CD4-positive, alpha-beta T cell treated with Interleukin-2 at 100 ng/mL for 4 hours (primary cell): Measurements from ENCODE around the gene CTCFL.

Experiments used
- DNase-seq: peaks from one replicate; pipeline ENCODE4 v3.0.0-alpha.2; 2020; ENCODE audit warnings: low spot score

The CTCFL gene

GRCh38 chr20:57560554-57561355 is 35.8 kb upstream of the CTCFL start, which contains the start of gene PCK1:
PCK1 (plus strand) TSS chr20:57561110; CDS start chr20:57561412, 302 bp downstream.
- no peak for DNase-seq

- no peak for DNase-seq
Measured at GRCh38 chr20:57559658-57560553, 35.0 kb upstream of the CTCFL start.

GRCh38 chr20:57559289-57559634 is 34.3 kb upstream of the CTCFL start:
- DNase-seq, result no peak

- no peak for DNase-seq
Measured at GRCh38 chr20:57558614-57559288, 33.8 kb upstream of the CTCFL start.

GRCh38 chr20:57557926-57558613 is 33.1 kb upstream of the CTCFL start:
- DNase-seq, result no peak

GRCh38 chr20:57556980-57557274 is 32.0 kb upstream of the CTCFL start:
- no peak for DNase-seq

- DNase-seq, result no peak
Measured at GRCh38 chr20:57555457-57556184, 30.7 kb upstream of the CTCFL start.

- DNase-seq, result no peak
Measured at GRCh38 chr20:57553376-57554018, 28.6 kb upstream of the CTCFL start.

- DNase-seq, result no peak
Measured at GRCh38 chr20:57552471-57552870, 27.5 kb upstream of the CTCFL start.

- no peak for DNase-seq
Measured at GRCh38 chr20:57548177-57549058, 23.5 kb upstream of the CTCFL start.

GRCh38 chr20:57546956-57547649 is 22.2 kb upstream of the CTCFL start:
- DNase-seq, result no peak

- no peak for DNase-seq
Measured at GRCh38 chr20:57545927-57546662, 21.2 kb upstream of the CTCFL start.

GRCh38 chr20:57544838-57545564 is 20.1 kb upstream of the CTCFL start:
- DNase-seq, result no peak

GRCh38 chr20:57543754-57544153 is 18.8 kb upstream of the CTCFL start:
- DNase-seq, result no peak

- DNase-seq, result no peak
Measured at GRCh38 chr20:57540890-57541580, 16.1 kb upstream of the CTCFL start.

- no peak for DNase-seq
Measured at GRCh38 chr20:57539889-57540288, 14.9 kb upstream of the CTCFL start.

GRCh38 chr20:57537822-57538221 is 12.9 kb upstream of the CTCFL start:
- DNase-seq, result no peak
